ENCODE results near the gene NUDT5. TPM values are rescaled to one million over a fixed set of nuclear protein-coding genes. Genes with fewer than 3 reads are reported as not detected.

Gene NUDT5
- 10 to 100 TPM; 35.9 to 59.5 (median 44.1) TPM for polyA plus RNA-seq
- long read RNA-seq, donor 1, partial matches to known transcripts: 6 of 49 reads
- long read RNA-seq, donor 1, other reads (novel, unspliced or antisense): 43 of 49 reads
- long read RNA-seq, donor 2, partial matches to known transcripts: 0 of 10 reads
- long read RNA-seq, donor 2, other reads (novel, unspliced or antisense): 10 of 10 reads
- long read RNA-seq, donor 3, partial matches to known transcripts: 0 of 12 reads
- long read RNA-seq, donor 3, other reads (novel, unspliced or antisense): 11 of 12 reads
- long read RNA-seq, donor 4: 0 reads
- long read RNA-seq, donor 5: 0 reads
- long read RNA-seq, donor 6, partial matches to known transcripts: 38 of 50 reads
- long read RNA-seq, donor 6, other reads (novel, unspliced or antisense): 12 of 50 reads
- long read RNA-seq, donor 7: 0 reads
- long read RNA-seq, donor 8: 0 reads
- long read RNA-seq, donor 9: 0 reads
- long read RNA-seq, donor 10, partial matches to known transcripts: 0 of 17 reads
- long read RNA-seq, donor 10, other reads (novel, unspliced or antisense): 17 of 17 reads

- H3K27ac ChIP-seq (ENCODE audit: low read depth in 1 of 3, low read length in 2 of 3): peak within 1 kb of the TSS; percentile 76 to 95 (median 82)
- FAIRE-seq (no peak), DNase-seq (peak; percentile 91 to 96)
- H3K4me1 ChIP-seq (ENCODE audit: control insufficient read depth in 3 of 3, insufficient read depth in 2 of 3, low read depth in 1 of 3, low read length in 2 of 3): peaks cover 0 to 8% (median 7%) of the 10 kb centered on the region in 3 donors
- H3K9me3 ChIP-seq (ENCODE audit: control insufficient read depth in 2 of 2, insufficient read depth in 1 of 2, low read depth in 1 of 2, low read length in 1 of 2): no peaks in the 10 kb centered on the region
- H3K4me3 ChIP-seq (ENCODE audit: low read depth in 1 of 3, low read length in 3 of 3): peak within 1 kb of the TSS; percentile 58 to 86 (median 76)
- no peaks in the 10 kb centered on the region for H3K27me3 ChIP-seq (ENCODE audit: control insufficient read depth in 3 of 3, insufficient read depth in 3 of 3, low read length in 3 of 3)
- H3K36me3 ChIP-seq (ENCODE audit: control insufficient read depth in 3 of 3, insufficient read depth in 2 of 3, low read depth in 1 of 3, low read length in 3 of 3): peaks cover 0 to 10% (median 2%) of the 10 kb centered on the region in 3 donors
- WGBS, 3 donors: 0% methylated on average over 62 of the region's 62 CpGs
Measured at GRCh38 chr10:12195603-12196506, at the start of gene NUDT5, which contains the start of gene CDC123. TSS of gene NUDT5 (minus strand) at chr10:12195891. CDS start at chr10:12186291, 9,600 bp downstream. TSS of gene CDC123 (plus strand) at chr10:12196188. CDS start at chr10:12196246, 58 bp downstream.

DNA sequence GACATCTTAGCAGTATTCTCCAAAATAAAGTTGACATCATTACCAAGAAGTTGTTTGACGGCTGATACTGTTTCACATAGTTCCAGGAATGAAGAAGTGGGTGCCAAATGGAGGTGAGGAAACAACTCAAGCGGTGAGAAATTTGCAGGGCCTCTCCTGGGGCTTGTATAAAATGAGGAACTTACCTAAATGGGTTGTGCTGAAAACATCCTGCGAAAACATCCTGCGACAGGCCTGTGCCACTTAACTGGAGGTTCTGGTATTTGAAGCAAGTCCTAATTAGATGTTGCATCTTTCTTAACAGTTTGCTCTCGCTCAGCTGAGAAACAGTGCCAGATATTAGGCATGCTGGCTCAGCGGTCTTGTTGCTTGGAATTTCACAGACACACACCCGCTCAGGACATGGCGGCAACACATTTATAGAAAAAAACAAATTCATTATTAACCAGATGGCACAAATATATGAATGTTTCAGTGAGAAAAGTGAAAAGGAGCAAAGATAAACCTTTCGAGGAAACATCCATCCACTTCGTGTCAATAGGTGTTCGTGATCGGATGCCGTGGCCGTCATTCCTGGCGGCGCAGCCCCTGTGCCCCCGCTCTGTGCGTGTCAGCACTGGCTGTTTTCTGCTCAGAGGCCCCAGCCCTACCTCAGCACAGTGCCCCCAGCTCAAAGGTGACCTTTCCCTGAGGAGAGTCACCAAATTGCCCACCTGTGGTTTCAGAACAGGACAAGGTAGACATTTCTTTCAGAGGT lies 48.4 kb upstream of the NUDT5 start:
- Histone ChIP-seq H3K4me3 (ENCODE audit: low read depth in 1 of 3, low read length in 3 of 3) (no peak overlapping the region), H3K36me3 (ENCODE audit: control insufficient read depth in 3 of 3, insufficient read depth in 2 of 3, low read depth in 1 of 3, low read length in 3 of 3) (peaks cover 13 to 74% (median 13%) of the 10 kb centered on the region in 3 donors), H3K4me1 (ENCODE audit: control insufficient read depth in 3 of 3, insufficient read depth in 2 of 3, low read depth in 1 of 3, low read length in 2 of 3) (peaks cover 0 to 3% (median 0%) of the 10 kb centered on the region in 3 donors), H3K27ac (ENCODE audit: low read depth in 1 of 3, low read length in 2 of 3) (no peak overlapping the region), H3K27me3 (ENCODE audit: control insufficient read depth in 3 of 3, insufficient read depth in 3 of 3, low read length in 3 of 3) (no peaks in the 10 kb centered on the region), H3K9me3 (ENCODE audit: control insufficient read depth in 2 of 2, insufficient read depth in 1 of 2, low read depth in 1 of 2, low read length in 1 of 2) (no peaks in the 10 kb centered on the region)
- FAIRE-seq (no peak), DNase-seq (no peak)
- WGBS, 3 donors: 92 to 94% (median 92%) methylated on average over 18 of the region's 18 CpGs

GRCh38 chr10:12241810-12242529 lies 46.3 kb upstream of the NUDT5 start:
- Histone ChIP-seq H3K27ac (ENCODE audit: low read depth in 1 of 3, low read length in 2 of 3) (no peak overlapping the region), H3K9me3 (ENCODE audit: control insufficient read depth in 2 of 2, insufficient read depth in 1 of 2, low read depth in 1 of 2, low read length in 1 of 2) (no peaks in the 10 kb centered on the region), H3K4me1 (ENCODE audit: control insufficient read depth in 3 of 3, insufficient read depth in 2 of 3, low read depth in 1 of 3, low read length in 2 of 3) (peaks cover 0 to 3% (median 0%) of the 10 kb centered on the region in 3 donors), H3K36me3 (ENCODE audit: control insufficient read depth in 3 of 3, insufficient read depth in 2 of 3, low read depth in 1 of 3, low read length in 3 of 3) (peaks cover 11 to 67% (median 15%) of the 10 kb centered on the region in 3 donors), H3K27me3 (ENCODE audit: control insufficient read depth in 3 of 3, insufficient read depth in 3 of 3, low read length in 3 of 3) (no peaks in the 10 kb centered on the region), H3K4me3 (ENCODE audit: low read depth in 1 of 3, low read length in 3 of 3) (no peak overlapping the region)
- FAIRE-seq: no peak
- no peak for DNase-seq
- WGBS, 3 donors: 67 to 84% (median 80%) methylated on average over 19 of the region's 19 CpGs

DNA sequence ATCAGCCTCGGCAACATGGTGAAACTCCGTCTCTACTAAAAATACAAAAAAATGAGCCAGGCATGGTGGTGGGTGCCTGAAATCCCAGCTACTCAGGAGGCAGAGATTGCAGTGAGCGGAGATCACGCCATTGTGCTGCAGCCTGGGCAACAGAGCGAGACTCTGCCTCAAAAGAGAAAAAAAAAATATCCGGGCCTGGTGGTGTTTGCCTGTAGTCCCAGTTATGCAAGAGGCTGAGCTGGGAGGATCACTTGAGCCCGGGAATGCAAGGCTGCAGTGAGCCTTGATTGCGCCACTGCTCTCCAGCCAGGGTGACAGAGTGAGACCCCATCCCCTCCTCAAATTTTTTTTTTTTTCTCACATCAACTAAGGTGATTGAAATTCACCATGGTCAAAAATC lies 43.1 kb upstream of the NUDT5 start:
- Histone ChIP-seq H3K4me3 (ENCODE audit: low read depth in 1 of 3, low read length in 3 of 3) (no peak overlapping the region), H3K27ac (ENCODE audit: low read depth in 1 of 3, low read length in 2 of 3) (no peak overlapping the region), H3K36me3 (ENCODE audit: control insufficient read depth in 3 of 3, insufficient read depth in 2 of 3, low read depth in 1 of 3, low read length in 3 of 3) (peaks cover 3 to 47% (median 13%) of the 10 kb centered on the region in 3 donors), H3K27me3 (ENCODE audit: control insufficient read depth in 3 of 3, insufficient read depth in 3 of 3, low read length in 3 of 3) (no peaks in the 10 kb centered on the region), H3K9me3 (ENCODE audit: control insufficient read depth in 2 of 2, insufficient read depth in 1 of 2, low read depth in 1 of 2, low read length in 1 of 2) (no peaks in the 10 kb centered on the region), H3K4me1 (ENCODE audit: control insufficient read depth in 3 of 3, insufficient read depth in 2 of 3, low read depth in 1 of 3, low read length in 2 of 3) (peaks cover 0 to 3% (median 0%) of the 10 kb centered on the region in 3 donors)
- FAIRE-seq (no peak), DNase-seq (no peak)
- 94 to 96% (median 96%) methylated on average over 8 of the region's 8 CpGs for WGBS, 3 donors

- no peaks in the 10 kb centered on the region for H3K27me3 ChIP-seq (ENCODE audit: control insufficient read depth in 3 of 3, insufficient read depth in 3 of 3, low read length in 3 of 3)
- no peak overlapping the region for H3K27ac ChIP-seq (ENCODE audit: low read depth in 1 of 3, low read length in 2 of 3)
- H3K9me3 ChIP-seq (ENCODE audit: control insufficient read depth in 2 of 2, insufficient read depth in 1 of 2, low read depth in 1 of 2, low read length in 1 of 2): no peaks in the 10 kb centered on the region
- H3K4me1 ChIP-seq (ENCODE audit: control insufficient read depth in 3 of 3, insufficient read depth in 2 of 3, low read depth in 1 of 3, low read length in 2 of 3): peaks cover 0 to 3% (median 0%) of the 10 kb centered on the region in 3 donors
- H3K36me3 ChIP-seq (ENCODE audit: control insufficient read depth in 3 of 3, insufficient read depth in 2 of 3, low read depth in 1 of 3, low read length in 3 of 3): peaks cover 3 to 42% (median 13%) of the 10 kb centered on the region in 3 donors
- 93 to 96% (median 95%) methylated on average over 13 of the region's 13 CpGs for WGBS, 3 donors
- no peak for FAIRE-seq
- no peak for DNase-seq
- no peak overlapping the region for H3K4me3 ChIP-seq (ENCODE audit: low read depth in 1 of 3, low read length in 3 of 3)
Measured at GRCh38 chr10:12237265-12238220, 41.9 kb upstream of the NUDT5 start.

- FAIRE-seq: no peak
- peaks cover 3 to 40% (median 16%) of the 10 kb centered on the region in 3 donors for H3K36me3 ChIP-seq (ENCODE audit: control insufficient read depth in 3 of 3, insufficient read depth in 2 of 3, low read depth in 1 of 3, low read length in 3 of 3)
- H3K27ac ChIP-seq (ENCODE audit: low read depth in 1 of 3, low read length in 2 of 3): no peak overlapping the region
- H3K4me1 ChIP-seq (ENCODE audit: control insufficient read depth in 3 of 3, insufficient read depth in 2 of 3, low read depth in 1 of 3, low read length in 2 of 3): peaks cover 0 to 2% (median 0%) of the 10 kb centered on the region in 3 donors
- H3K4me3 ChIP-seq (ENCODE audit: low read depth in 1 of 3, low read length in 3 of 3): no peak overlapping the region
- WGBS, 3 donors: 68 to 87% (median 85%) methylated on average over 4 of the region's 4 CpGs
- no peaks in the 10 kb centered on the region for H3K27me3 ChIP-seq (ENCODE audit: control insufficient read depth in 3 of 3, insufficient read depth in 3 of 3, low read length in 3 of 3)
- H3K9me3 ChIP-seq (ENCODE audit: control insufficient read depth in 2 of 2, insufficient read depth in 1 of 2, low read depth in 1 of 2, low read length in 1 of 2): no peaks in the 10 kb centered on the region
- DNase-seq: no peak
Measured at GRCh38 chr10:12235796-12236195, 40.1 kb upstream of the NUDT5 start.
